ENCODE results near the gene SETD7. TPM values are rescaled to one million over a fixed set of nuclear protein-coding genes. Genes with fewer than 3 reads are reported as not detected.

SETD7 gene
- total RNA-seq, 1 experiment from 2014 or later, result 41.6 TPM

GRCh38 chr4:139603576-139604410 is 47.8 kb upstream of the SETD7 start:
- TF ChIP-seq JUND (IDR thresholded peaks at IDR 0.05) (no peak), RAD21 (IDR thresholded peaks at IDR 0.05; ENCODE audit: low read depth) (peak; percentile 83), EZH2phosphoT487 (IDR thresholded peaks at IDR 0.05; ENCODE audit: borderline replicate concordance) (no peak)
- TF ChIP-seq, protein P1, sequence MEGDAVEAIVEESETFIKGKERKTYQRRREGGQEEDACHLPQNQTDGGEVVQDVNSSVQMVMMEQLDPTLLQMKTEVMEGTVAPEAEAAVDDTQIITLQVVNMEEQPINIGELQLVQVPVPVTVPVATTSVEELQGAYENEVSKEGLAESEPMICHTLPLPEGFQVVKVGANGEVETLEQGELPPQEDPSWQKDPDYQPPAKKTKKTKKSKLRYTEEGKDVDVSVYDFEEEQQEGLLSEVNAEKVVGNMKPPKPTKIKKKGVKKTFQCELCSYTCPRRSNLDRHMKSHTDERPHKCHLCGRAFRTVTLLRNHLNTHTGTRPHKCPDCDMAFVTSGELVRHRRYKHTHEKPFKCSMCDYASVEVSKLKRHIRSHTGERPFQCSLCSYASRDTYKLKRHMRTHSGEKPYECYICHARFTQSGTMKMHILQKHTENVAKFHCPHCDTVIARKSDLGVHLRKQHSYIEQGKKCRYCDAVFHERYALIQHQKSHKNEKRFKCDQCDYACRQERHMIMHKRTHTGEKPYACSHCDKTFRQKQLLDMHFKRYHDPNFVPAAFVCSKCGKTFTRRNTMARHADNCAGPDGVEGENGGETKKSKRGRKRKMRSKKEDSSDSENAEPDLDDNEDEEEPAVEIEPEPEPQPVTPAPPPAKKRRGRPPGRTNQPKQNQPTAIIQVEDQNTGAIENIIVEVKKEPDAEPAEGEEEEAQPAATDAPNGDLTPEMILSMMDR (IDR thresholded peaks at IDR 0.05 in 2 of 3, conservative IDR thresholded peaks at IDR 0.05 in 1 of 3; ENCODE audit: borderline replicate concordance in 1 of 3, insufficient read depth in 1 of 3, low read depth in 2 of 3, low read length in 2 of 3), result peak; percentile 67 to 76 (median 69); a peak in 5 of 6 replicates
- peaks cover 6 to 18% of the 10 kb centered on the region in 2 experiments; a peak in 3 of 4 replicates for H3K4me1 ChIP-seq (ENCODE audit: control insufficient read depth in 1 of 2, insufficient read depth in 2 of 2, low read length in 2 of 2)
- H3K79me2 ChIP-seq (ENCODE audit: insufficient read depth, low read length), result no peaks in the 10 kb centered on the region
- intact Hi-C loops (cut with micrococcal nuclease), result loop anchor here (1.0 kb wide), 1 partner anchor 48 kb away; no protein-coding TSS in a partner anchor
- no peaks in the 10 kb centered on the region for H3K9me2 ChIP-seq (ENCODE audit: insufficient read depth)
- H3K27me3 ChIP-seq (ENCODE audit: insufficient read depth, low read length), result no peaks in the 10 kb centered on the region
- RAD21 ChIA-PET (ENCODE audit: low non-redundant PET in 1 of 2, low total read pairs in 2 of 2, uncharacterized antibody in 2 of 2, unreplicated experiment in 2 of 2), result interaction anchor here (0.5 to 1.2 kb wide), 5 partner anchors 23 to 384 kb away, joined by 3 to 8 read pairs (median 3); no protein-coding TSS in a partner anchor
- DNase-seq (ENCODE audit: low read depth, low spot score), result peak; percentile 49
- no peaks in the 10 kb centered on the region for H4K20me1 ChIP-seq (ENCODE audit: insufficient read depth)
- H3K4me3 ChIP-seq (replicated peaks in 1 of 2; ENCODE audit: low read depth in 1 of 2, low read length in 2 of 2), result no peak overlapping the region
- no TSS peak for BruUV-seq (replicated peaks)
- no peaks in the 10 kb centered on the region for H3K36me3 ChIP-seq (ENCODE audit: control insufficient read depth in 1 of 2, insufficient read depth in 2 of 2, low read length in 2 of 2)
- no peaks in the 10 kb centered on the region for H3K9me3 ChIP-seq (ENCODE audit: control insufficient read depth in 1 of 2, insufficient read depth in 1 of 2, low read depth in 1 of 2, low read length in 2 of 2)
- ATAC-seq, result peak; percentile 73
- no peak overlapping the region for H2AFZ ChIP-seq (ENCODE audit: low read depth, low read length, poor library complexity, severe bottlenecking)
- no peak overlapping the region for H3K27ac ChIP-seq (ENCODE audit: low read depth, low read length)
- CTCF ChIA-PET, result interaction anchor here (0.7 to 2.5 kb wide), 15 partner anchors 8 to 756 kb away, joined by 3 to 26 read pairs (median 4); no protein-coding TSS in a partner anchor
- POLR2A ChIA-PET, result interaction anchor here (1.5 kb wide), 1 partner anchor 48 kb away, joined by 3 read pairs; no protein-coding TSS in a partner anchor
- no peak overlapping the region for H3K9ac ChIP-seq (ENCODE audit: low read length)
- H3K4me2 ChIP-seq (ENCODE audit: low read length), result no peak overlapping the region

Measured in HCT116 (cell line).